Neural cell (in vitro differentiated cells): ENCODE results near the gene MALRD1. TPM values are rescaled to one million over a fixed set of nuclear protein-coding genes. Genes with fewer than 3 reads are reported as not detected.

Experiments used
- H2AFZ ChIP-seq: fragments of 200-600, 300-800 bp; sonication (generic), shearing (Covaris generic); 2 replicates; pipeline ENCODE4 v1.6.0; 2014; ENCODE audit warnings: low read depth, mild to moderate bottlenecking, antibody characterized with exemption, low read length, moderate library complexity
- H3F3A ChIP-seq: fragments of 200-600 bp; shearing (Covaris generic); 2 replicates; pipeline ENCODE4 v1.6.1; 2016; ENCODE audit warnings: mild to moderate bottlenecking, moderate library complexity, mixed read lengths, antibody characterized with exemption, low read length; ENCODE audit not compliant: insufficient read depth, poor library complexity, severe bottlenecking
- H3K27ac ChIP-seq: fragments of 200-600, 300-800 bp; sonication (generic), shearing (Covaris generic); 2 replicates; pipeline ENCODE4 v1.5.1; 2014; ENCODE audit warnings: mild to moderate bottlenecking, low read length, moderate library complexity
- H3K27me3 ChIP-seq: fragments of 300-800, 200-600 bp; sonication (generic), shearing (Covaris generic); 2 replicates; pipeline ENCODE4 v1.6.0; 2014; ENCODE audit warnings: mild to moderate bottlenecking, low read depth, low read length, moderate library complexity; ENCODE audit not compliant: insufficient read depth
- H3K36me3 ChIP-seq: fragments of 300-800, 200-600 bp; sonication (generic), shearing (Covaris generic); 2 replicates; pipeline ENCODE4 v1.5.1; 2014; ENCODE audit warnings: mild to moderate bottlenecking, antibody characterized with exemption, low read length, moderate library complexity; ENCODE audit not compliant: insufficient read depth
- H3K4me2 ChIP-seq: fragments of 300-800, 200-600 bp; sonication (generic), shearing (Covaris generic); 2 replicates; pipeline ENCODE4 v1.6.0; 2014; ENCODE audit warnings: mild to moderate bottlenecking, low read length
- H3K4me3 ChIP-seq: fragments of 300-800, 200-600 bp; sonication (generic), shearing (Covaris generic); 2 replicates; pipeline ENCODE4 v1.5.1; 2014; ENCODE audit warnings: mild to moderate bottlenecking, low read length, moderate library complexity
- H3K79me2 ChIP-seq: fragments of 200-600 bp; shearing (Covaris generic); replicated peaks from 2 replicates; pipeline ENCODE4 v1.6.0; 2014; ENCODE audit warnings: mild to moderate bottlenecking, low read length, moderate library complexity; ENCODE audit not compliant: insufficient read depth
- H3K9ac ChIP-seq: fragments of 300-800, 200-600 bp; sonication (generic), shearing (Covaris generic); 2 replicates; pipeline ENCODE4 v1.6.1; 2016; ENCODE audit warnings: mild to moderate bottlenecking, low read length, mixed read lengths
- H3K9me2 ChIP-seq: fragments of 200-600 bp; shearing (Covaris generic); 2 replicates; pipeline ENCODE4 v1.6.1; 2016; ENCODE audit warnings: mild to moderate bottlenecking, low read length, mixed read lengths; ENCODE audit not compliant: insufficient read depth
- H3K9me3 ChIP-seq: fragments of 200-600, 300-800 bp; sonication (generic), shearing (Covaris generic); 2 replicates; pipeline ENCODE4 v1.6.1; 2016; ENCODE audit warnings: mild to moderate bottlenecking, mixed run types, low read length, moderate library complexity, mixed read lengths
- H4K20me1 ChIP-seq: fragments of 200-600 bp; shearing (Covaris generic); 2 replicates; pipeline ENCODE4 v1.6.1; 2016; ENCODE audit warnings: mild to moderate bottlenecking, mixed run types; ENCODE audit not compliant: insufficient read depth
- EP300 ChIP-seq: fragments of 450-650 bp; conservative IDR thresholded peaks from 2 replicates; pipeline ENCODE4 v1.6.1; 2014; ENCODE audit warnings: antibody characterized with exemption, mild to moderate bottlenecking, moderate library complexity; ENCODE audit not compliant: poor library complexity, severe bottlenecking
- EZH2 ChIP-seq: fragments of 200-600, 300-800 bp; shearing (Covaris generic), sonication (generic); IDR thresholded peaks from 2 replicates; pipeline ENCODE4 v1.6.1; 2014; ENCODE audit warnings: antibody characterized with exemption, low read length, borderline replicate concordance, mild to moderate bottlenecking; ENCODE audit not compliant: insufficient read depth, poor library complexity, severe bottlenecking
- MXI1 ChIP-seq: fragments of 450-650 bp; conservative IDR thresholded peaks from 2 replicates; pipeline ENCODE4 v1.6.1; 2014; ENCODE audit warnings: antibody characterized with exemption, mild to moderate bottlenecking; ENCODE audit not compliant: poor library complexity, severe bottlenecking
- POLR2AphosphoS5 ChIP-seq: IDR thresholded peaks from 2 replicates; pipeline ENCODE4 v1.6.1; 2012
- RAD21 ChIP-seq: fragments of 450-650 bp; conservative IDR thresholded peaks from 2 replicates; pipeline ENCODE4 v1.6.1; 2014; ENCODE audit warnings: antibody characterized with exemption, mild to moderate bottlenecking, moderate library complexity
- SMC3 ChIP-seq: fragments of 450-650 bp; conservative IDR thresholded peaks from 2 replicates; pipeline ENCODE4 v1.6.1; 2014; ENCODE audit warnings: antibody characterized with exemption, mild to moderate bottlenecking, moderate library complexity; ENCODE audit not compliant: poor library complexity
- TAF1 ChIP-seq: IDR thresholded peaks from 2 replicates; pipeline ENCODE4 v1.6.1; 2012; ENCODE audit warnings: low read depth
- polyA plus RNA-seq: library from polyadenylated mRNA; depleted of rRNA; stranded (reverse); fragments of >200 nt; gene quantifications from 2 replicates; pipeline ENCODE4 v1.2.3, GENCODE V29; 2014
- TF ChIP-seq, protein P1 (sequence below): IDR thresholded peaks from 2 replicates; pipeline ENCODE4 v1.6.1; 2012; ENCODE audit warnings: borderline replicate concordance
- TF ChIP-seq, protein P2 (sequence below): fragments of 450-650 bp; IDR thresholded peaks from 2 replicates; pipeline ENCODE4 v1.5.1; 2014; ENCODE audit warnings: antibody characterized with exemption, mild to moderate bottlenecking, moderate library complexity; ENCODE audit not compliant: poor library complexity, severe bottlenecking

The MALRD1 gene
- polyA plus RNA-seq, 1 donor from 2014 or later: 0.21 TPM

DNA sequence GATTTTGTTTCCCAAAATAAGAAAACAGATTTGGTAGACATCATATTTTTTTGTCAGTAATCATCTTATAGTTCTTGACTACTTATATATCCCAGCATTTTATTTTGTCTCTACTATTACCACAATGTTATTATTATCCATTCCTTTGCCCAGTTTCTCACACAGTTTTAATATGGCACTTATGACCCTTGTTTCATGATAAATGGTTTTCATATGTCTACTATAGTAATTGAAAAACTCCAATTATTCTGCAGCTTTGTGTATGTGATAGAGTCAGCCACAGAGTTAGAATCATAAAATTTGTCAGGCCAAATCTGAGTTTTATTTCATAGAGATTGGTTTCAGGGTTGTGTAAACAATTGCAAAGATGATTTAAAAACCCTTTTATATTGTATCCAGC, 203.9 kb downstream of the MALRD1 start:
- H3F3A ChIP-seq: no peaks in the 10 kb centered on the region
- H3K79me2 ChIP-seq: no peaks in the 10 kb centered on the region
- no peak overlapping the region for H3K4me3 ChIP-seq
- TF ChIP-seq EP300 (no peak), RAD21 (no peak), TAF1 (no peak), POLR2AphosphoS5 (no peak), MXI1 (no peak), EZH2 (no peak), SMC3 (no peak)
- TF ChIP-seq, protein P1, sequence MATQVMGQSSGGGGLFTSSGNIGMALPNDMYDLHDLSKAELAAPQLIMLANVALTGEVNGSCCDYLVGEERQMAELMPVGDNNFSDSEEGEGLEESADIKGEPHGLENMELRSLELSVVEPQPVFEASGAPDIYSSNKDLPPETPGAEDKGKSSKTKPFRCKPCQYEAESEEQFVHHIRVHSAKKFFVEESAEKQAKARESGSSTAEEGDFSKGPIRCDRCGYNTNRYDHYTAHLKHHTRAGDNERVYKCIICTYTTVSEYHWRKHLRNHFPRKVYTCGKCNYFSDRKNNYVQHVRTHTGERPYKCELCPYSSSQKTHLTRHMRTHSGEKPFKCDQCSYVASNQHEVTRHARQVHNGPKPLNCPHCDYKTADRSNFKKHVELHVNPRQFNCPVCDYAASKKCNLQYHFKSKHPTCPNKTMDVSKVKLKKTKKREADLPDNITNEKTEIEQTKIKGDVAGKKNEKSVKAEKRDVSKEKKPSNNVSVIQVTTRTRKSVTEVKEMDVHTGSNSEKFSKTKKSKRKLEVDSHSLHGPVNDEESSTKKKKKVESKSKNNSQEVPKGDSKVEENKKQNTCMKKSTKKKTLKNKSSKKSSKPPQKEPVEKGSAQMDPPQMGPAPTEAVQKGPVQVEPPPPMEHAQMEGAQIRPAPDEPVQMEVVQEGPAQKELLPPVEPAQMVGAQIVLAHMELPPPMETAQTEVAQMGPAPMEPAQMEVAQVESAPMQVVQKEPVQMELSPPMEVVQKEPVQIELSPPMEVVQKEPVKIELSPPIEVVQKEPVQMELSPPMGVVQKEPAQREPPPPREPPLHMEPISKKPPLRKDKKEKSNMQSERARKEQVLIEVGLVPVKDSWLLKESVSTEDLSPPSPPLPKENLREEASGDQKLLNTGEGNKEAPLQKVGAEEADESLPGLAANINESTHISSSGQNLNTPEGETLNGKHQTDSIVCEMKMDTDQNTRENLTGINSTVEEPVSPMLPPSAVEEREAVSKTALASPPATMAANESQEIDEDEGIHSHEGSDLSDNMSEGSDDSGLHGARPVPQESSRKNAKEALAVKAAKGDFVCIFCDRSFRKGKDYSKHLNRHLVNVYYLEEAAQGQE: no peak
- TF ChIP-seq, protein P2, sequence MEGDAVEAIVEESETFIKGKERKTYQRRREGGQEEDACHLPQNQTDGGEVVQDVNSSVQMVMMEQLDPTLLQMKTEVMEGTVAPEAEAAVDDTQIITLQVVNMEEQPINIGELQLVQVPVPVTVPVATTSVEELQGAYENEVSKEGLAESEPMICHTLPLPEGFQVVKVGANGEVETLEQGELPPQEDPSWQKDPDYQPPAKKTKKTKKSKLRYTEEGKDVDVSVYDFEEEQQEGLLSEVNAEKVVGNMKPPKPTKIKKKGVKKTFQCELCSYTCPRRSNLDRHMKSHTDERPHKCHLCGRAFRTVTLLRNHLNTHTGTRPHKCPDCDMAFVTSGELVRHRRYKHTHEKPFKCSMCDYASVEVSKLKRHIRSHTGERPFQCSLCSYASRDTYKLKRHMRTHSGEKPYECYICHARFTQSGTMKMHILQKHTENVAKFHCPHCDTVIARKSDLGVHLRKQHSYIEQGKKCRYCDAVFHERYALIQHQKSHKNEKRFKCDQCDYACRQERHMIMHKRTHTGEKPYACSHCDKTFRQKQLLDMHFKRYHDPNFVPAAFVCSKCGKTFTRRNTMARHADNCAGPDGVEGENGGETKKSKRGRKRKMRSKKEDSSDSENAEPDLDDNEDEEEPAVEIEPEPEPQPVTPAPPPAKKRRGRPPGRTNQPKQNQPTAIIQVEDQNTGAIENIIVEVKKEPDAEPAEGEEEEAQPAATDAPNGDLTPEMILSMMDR: no peak
- H3K9me3 ChIP-seq: no peaks in the 10 kb centered on the region
- H3K27me3 ChIP-seq: no peaks in the 10 kb centered on the region
- no peak overlapping the region for H3K9ac ChIP-seq
- H3K27ac ChIP-seq: no peak overlapping the region
- no peak overlapping the region for H2AFZ ChIP-seq
- H3K4me2 ChIP-seq: no peak overlapping the region
- H3K36me3 ChIP-seq: no peaks in the 10 kb centered on the region
- H4K20me1 ChIP-seq: no peaks in the 10 kb centered on the region
- H3K9me2 ChIP-seq: no peaks in the 10 kb centered on the region

DNA sequence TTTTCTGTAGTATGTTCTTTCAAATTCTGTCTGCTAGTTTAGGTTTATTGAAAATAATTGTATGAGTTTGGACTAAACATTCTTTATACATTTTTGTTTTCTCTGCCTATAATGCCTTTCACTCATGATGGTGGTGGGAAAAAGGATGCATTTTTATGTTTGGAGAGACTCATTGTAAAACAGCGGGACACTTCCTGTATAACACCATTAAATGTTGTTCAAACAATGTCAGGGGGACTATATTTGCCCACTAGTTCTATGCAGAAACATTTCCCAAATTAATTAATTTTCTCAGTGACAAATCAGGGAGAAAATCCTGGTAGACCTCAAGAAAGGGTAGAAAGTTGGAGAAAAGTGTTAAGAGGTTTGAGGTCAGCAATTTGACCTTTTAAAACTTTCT, 207.7 kb downstream of the MALRD1 start:
- H2AFZ ChIP-seq: no peak overlapping the region
- no peak overlapping the region for H3K4me2 ChIP-seq
- H3K79me2 ChIP-seq: no peaks in the 10 kb centered on the region
- no peaks in the 10 kb centered on the region for H3F3A ChIP-seq
- H3K27ac ChIP-seq: no peak overlapping the region
- no peaks in the 10 kb centered on the region for H4K20me1 ChIP-seq
- H3K9ac ChIP-seq: no peak overlapping the region
- TF ChIP-seq, protein P1: no peak
- no peak for TF ChIP-seq TAF1
- no peak for TF ChIP-seq SMC3
- TF ChIP-seq, protein P2: no peak
- TF ChIP-seq POLR2AphosphoS5: no peak
- no peak for TF ChIP-seq EP300
- TF ChIP-seq MXI1: no peak
- TF ChIP-seq RAD21: no peak
- TF ChIP-seq EZH2: no peak
- H3K9me3 ChIP-seq: no peaks in the 10 kb centered on the region
- H3K27me3 ChIP-seq: no peaks in the 10 kb centered on the region
- H3K9me2 ChIP-seq: no peaks in the 10 kb centered on the region
- H3K36me3 ChIP-seq: no peaks in the 10 kb centered on the region
- H3K4me3 ChIP-seq: no peak overlapping the region
